ENCODE data around the gene TWIST2.
A peak's percentile ranks its signal among the peaks of the same experiment; 100 is the strongest.

TWIST2 gene

GRCh38 chr2:238835726-238836301 lies 12.1 kb upstream of the TWIST2 start:
- DNase-seq: peak in 1 of 51 donors; percentile 11

DNA sequence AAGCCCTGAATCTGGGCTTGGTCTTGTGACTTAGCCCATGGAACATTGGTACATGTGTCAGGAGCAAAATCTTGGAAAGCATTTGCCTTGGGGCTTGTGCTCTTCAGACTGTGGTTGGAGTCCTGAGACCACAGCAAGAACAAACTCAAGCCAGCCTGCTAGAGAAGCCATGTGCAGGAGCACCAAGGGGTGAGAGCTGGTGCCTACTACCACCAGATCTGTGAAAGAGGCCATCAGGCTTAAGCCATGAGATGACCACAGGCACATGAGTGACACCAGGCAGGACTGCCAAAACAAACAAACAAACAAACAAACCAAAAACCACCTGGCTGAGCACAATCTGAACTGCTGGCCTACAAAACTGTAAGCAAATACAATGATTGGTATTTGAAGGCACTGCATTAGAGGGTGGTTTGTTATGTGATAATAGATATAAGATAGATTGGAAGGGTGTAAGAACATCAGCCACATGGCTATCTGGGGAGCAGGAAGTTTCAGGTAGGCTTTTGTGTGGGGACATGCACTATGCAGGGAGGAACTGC lies 9.0 kb upstream of the TWIST2 start:
- no peak for DNase-seq

- DNase-seq: no peak
Observed at GRCh38 chr2:238839428-238839827, 8.5 kb upstream of the TWIST2 start.

DNA sequence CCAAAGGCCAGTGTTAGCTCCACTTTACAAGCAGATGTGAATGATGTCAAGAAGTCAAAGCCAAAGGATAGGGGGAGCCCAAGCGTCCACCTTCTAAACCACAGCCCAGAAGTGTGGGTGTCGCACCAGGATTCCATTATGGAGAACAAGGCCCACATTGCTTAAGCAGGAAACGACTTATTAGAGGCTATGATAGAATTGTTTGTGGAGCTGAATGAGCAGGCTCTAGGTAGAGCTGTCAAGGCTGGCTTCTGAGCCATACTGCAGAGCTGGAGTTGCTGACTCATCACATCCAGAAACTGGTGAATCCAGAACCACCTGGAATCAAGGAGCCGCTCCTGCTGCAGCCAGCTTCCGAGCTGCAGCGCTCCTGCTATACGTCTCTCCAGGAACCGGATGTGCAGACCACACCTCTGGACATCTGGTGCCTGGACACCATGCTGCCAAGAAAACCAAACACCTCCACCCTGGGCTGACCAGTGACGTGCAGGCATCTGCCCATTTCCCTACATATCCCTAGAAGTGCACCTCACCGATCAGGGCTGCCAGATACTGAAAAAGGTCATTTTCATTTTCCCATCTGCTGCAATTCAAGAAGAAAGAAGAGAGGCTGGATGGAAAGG lies 6.2 kb upstream of the TWIST2 start:
- no peak for DNase-seq

GRCh38 chr2:238843476-238843875 lies 4.4 kb upstream of the TWIST2 start:
- no peak for DNase-seq

GRCh38 chr2:238845583-238846377 lies 2.1 kb upstream of the TWIST2 start:
- no peak for DNase-seq

- no peak for DNase-seq
Observed at GRCh38 chr2:238846378-238846627, 1.6 kb upstream of the TWIST2 start.

DNA sequence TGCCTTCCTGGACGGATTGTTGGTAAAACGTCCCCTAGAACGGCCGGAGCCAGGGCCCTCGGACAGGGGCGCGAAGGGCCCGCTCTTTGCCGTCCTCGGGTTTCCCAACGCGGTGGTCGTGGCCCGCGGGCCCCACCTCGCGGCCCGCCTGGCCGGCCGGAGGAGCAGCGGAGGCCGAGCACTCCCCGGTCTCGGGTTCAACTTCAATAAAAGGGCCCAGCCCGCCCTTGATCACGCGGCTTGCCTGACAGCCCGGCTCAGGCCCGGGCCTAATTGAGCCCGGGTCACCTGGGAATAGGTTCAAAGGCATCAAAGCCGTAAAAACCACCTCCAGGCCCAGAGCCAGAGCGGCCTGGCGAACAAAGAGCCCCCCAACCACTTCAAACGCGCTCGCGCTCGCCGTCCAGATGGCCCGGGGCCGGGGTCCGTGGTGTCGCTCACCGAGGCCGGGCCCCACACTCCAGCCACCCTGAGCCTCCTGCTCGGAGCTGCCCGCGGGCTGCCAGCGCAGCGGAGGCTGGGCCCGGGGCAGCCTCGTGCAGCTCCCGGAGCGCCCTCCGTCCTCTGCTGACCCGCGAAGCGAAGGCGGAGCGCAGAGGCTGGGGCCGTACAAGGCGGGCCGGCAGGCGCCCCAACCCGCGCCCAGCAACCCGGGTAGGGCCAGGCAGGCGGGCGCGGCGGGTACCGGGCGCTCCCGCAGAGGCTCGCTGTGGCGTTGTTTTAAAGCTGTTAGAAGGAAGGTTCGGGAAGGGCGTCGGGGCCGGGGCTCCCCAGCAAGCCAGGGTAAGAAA lies 1.1 kb upstream of the TWIST2 start:
- no peak for DNase-seq

- DNase-seq: no peak
Observed at GRCh38 chr2:238847419-238847801, 475 bp upstream of the TWIST2 start.

DNA sequence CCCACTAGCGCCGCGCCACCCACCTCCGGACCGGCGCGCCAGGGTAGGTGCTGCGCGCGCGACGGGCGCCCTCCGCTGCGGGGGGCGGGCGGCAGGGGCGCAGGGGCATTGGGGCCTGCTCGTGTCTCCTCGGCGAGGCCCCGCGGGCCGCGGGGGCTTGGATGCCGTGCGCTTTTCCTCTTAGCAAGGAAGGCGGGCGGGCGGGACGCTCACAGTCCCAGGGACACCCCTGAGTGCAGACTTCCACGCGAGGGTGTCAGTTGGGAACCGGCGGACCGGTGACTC lies 748 bp downstream of the TWIST2 start:
- no peak for DNase-seq

GRCh38 chr2:238848976-238849853 lies 1.3 kb downstream of the TWIST2 start:
- no peak for DNase-seq

GRCh38 chr2:238850091-238850490 lies 2.2 kb downstream of the TWIST2 start:
- DNase-seq: no peak

GRCh38 chr2:238851026-238851425 lies 3.1 kb downstream of the TWIST2 start:
- no peak for DNase-seq

- DNase-seq: no peak
Observed at GRCh38 chr2:238851761-238852160, 3.9 kb downstream of the TWIST2 start.

- no peak for DNase-seq
Observed at GRCh38 chr2:238852206-238852869, 4.5 kb downstream of the TWIST2 start.

- DNase-seq: no peak
Observed at GRCh38 chr2:238853218-238853617, 5.3 kb downstream of the TWIST2 start.

GRCh38 chr2:238853721-238854120 lies 5.8 kb downstream of the TWIST2 start:
- no peak for DNase-seq

DNA sequence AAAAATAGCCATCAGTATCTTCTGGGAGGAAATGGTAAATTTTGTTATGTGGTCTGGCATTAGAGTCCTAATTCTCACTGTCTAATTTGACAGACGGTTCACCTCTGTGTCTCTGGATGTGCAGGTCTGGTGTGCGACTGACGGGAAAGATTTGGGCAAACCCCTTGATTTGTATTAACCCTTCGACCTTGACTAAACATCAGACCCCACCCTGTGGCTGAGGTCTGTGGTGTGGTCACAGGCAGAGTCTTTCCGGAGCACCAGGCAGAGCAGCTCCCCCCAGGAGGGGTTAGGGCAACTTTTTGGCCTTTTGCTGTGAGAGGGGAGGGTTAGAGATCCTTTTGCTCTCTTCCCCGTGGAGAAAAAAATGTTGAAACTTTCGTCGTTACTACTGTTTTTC lies 6.4 kb downstream of the TWIST2 start:
- no peak for DNase-seq

DNA sequence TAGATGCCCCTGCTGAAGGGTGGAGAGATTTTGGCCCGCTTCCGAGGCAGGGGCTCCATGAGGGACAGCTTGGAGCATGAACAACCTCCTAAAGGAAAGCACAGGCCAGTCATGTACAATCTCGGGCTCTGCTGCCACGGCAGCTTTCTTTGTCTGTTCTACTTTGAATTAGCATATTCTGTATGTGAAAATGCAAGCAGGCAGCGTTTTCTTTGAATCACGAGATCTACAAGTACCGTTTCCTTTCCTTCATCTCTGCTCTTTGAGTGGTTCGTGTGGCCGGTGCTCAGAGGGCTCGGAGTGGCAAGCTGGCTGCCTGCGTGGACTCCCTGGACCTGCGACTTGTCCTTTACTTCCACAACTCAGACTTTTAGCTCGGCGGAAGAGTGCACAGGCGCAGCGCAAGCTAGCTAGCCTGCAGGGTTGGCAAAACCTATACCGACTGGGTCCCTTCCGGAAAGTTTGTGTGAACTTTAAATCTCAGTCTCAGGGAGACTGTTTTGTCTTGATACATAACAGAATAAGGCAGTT lies 6.9 kb downstream of the TWIST2 start:
- DNase-seq: no peak

- no peak for DNase-seq
Observed at GRCh38 chr2:238855299-238855698, 7.4 kb downstream of the TWIST2 start.
